Endothelial cell of hepatic sinusoid (primary cell): ENCODE results near the gene CIRBP.

ENCODE experiments used
- in situ Hi-C: cut with HindIII; loops from 2 replicates; pipeline ENCODE4 v1.10.0; 2017; ENCODE audit warnings: low sequenced_read_pairs

CIRBP gene

GRCh38 chr19:1269065-1269477 is at the start of gene CIRBP:
TSS of gene CIRBP (plus strand) at chr19:1269332. CDS start at chr19:1270934, 1,602 bp downstream.
- in situ Hi-C loops = loop anchor here (10.0 kb wide), 1 partner anchor 144 kb away; no protein-coding TSS in a partner anchor

- in situ Hi-C loops = no loop called here
Measured at GRCh38 chr19:1219786-1220476, 49.2 kb upstream of the CIRBP start.

- in situ Hi-C loops = no loop called here
Measured at GRCh38 chr19:1220477-1220930, 48.6 kb upstream of the CIRBP start.

GRCh38 chr19:1220976-1221903 is 47.9 kb upstream of the CIRBP start:
- in situ Hi-C loops = no loop called here

DNA sequence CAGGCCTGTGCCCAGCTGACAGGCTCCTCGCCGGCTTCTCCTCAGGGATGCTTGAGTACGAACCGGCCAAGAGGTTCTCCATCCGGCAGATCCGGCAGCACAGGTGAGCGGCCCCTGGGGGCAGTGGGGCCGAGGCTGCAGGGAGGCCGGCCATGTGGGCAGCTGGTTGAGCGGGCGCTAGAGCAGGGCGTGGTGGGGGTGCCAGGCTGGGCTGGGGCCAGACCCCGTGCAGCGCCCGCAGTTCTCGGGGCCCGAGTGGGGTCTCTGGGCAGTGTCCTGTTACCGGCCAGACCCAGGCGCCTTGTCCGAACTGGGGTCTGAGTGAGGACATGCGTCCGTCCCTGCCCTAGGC is 47.3 kb upstream of the CIRBP start:
- in situ Hi-C loops = no loop called here

DNA sequence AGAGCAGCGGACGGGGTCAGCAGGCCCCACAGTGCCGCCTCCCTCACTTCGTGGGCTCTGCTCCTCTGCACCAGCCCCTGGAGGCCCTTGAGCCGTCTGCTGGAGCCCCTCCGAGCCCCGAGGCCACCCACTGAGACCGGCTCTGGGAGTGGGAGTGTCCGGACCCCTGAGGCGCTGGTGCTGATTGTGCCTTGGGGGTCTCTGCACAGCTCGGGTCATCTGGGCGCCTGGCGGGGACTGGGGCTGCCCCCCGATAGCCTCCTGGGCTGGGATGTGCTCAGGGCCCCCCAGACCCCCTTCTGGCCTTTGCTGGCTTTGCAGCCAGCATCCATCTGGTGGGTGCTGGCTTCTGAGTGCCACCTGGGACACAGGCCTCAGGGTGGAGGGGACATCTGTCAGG is 46.7 kb upstream of the CIRBP start:
- in situ Hi-C loops = no loop called here

- in situ Hi-C loops = no loop called here
Measured at GRCh38 chr19:1223018-1223855, 45.9 kb upstream of the CIRBP start.

DNA sequence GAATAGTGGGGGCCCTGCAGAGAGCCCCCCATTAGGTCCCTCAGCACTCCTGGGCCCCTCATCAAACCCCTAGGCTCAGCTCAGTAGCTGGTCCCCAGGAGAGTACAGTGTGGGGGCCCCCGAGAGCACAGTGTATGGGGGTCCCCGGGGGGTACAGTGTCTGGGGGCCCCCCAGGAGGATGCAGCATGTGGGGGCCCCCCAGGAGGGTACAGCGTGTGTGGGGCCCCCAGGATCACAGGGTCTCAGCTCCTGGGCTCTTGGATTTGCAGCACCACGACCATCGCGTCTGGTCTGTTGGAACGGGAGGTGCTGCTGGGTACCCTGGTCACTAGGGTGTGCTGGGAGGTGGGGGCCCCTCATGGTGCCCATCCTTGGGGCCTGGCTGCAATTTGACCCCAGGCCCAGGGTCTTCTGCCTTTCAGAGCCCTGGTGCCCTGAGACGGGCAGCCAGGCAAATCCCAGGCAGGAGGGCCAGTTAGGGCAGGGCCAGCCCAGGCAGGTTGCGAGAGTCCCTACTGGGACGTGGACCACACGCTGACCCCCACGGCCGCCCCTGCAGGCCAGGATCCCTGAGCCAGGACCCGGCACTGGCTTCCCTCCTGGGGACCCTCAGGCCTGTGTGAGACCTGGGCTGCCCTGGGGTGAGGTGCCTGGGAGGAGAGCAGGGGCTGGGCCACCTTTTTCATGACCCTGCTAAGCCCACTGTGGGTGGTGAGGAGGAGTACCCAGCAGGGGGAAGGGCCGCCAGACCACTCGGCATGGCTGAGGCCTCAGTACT is 44.9 kb upstream of the CIRBP start:
- in situ Hi-C loops = no loop called here

GRCh38 chr19:1224847-1225246 is 44.3 kb upstream of the CIRBP start:
- in situ Hi-C loops = no loop called here

GRCh38 chr19:1225440-1226226 is 43.5 kb upstream of the CIRBP start:
- in situ Hi-C loops = no loop called here

DNA sequence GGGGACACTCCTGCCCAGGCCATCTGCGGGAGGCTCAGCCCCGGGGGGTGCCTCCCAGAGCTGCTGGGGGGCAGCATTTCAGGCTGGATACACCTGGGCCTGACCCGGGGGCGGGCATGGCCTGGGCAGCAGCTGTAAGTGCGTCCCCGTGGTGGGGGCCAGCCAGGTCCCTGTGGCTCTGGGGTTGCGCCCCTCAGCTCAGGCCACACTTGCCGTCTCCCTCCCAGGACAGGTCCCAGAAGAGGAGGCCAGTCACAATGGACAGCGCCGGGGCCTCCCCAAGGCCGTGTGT is 43.0 kb upstream of the CIRBP start:
- in situ Hi-C loops = no loop called here

DNA sequence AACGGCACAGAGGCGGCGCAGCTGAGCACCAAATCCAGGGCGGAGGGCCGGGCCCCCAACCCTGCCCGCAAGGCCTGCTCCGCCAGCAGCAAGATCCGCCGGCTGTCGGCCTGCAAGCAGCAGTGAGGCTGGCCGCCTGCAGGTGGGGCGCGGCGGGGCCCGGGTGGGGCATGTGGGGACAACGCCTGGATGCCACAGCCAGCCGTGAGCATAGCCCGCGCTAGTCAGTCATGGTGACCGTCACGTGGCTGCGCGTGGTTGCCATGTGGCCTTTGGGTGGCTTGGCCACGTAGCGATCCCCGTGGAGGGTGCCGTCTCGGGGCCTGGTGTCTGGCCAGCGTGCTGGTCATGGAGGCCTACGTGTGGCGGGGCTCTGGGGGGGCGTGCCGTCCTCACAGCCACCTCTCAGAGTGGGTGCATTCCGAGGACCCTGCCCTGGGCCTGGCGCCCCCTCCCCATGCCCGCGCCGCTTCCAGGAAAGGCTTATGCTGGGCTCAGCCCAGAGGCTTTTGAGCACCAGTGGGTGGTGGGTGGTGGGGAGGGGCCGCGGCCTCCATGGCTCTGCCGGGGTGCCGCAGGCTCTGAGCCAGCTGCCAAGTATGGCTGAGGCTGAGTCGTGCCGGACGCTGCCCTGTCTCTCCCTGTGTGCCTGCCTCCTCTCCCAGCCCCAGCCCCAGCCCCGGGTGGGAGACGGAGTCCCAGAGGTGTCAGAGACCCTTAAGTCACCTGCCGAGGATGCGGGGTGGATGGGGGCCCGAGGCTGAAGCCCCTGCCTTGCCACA is 42.4 kb upstream of the CIRBP start:
- in situ Hi-C loops = no loop called here

DNA sequence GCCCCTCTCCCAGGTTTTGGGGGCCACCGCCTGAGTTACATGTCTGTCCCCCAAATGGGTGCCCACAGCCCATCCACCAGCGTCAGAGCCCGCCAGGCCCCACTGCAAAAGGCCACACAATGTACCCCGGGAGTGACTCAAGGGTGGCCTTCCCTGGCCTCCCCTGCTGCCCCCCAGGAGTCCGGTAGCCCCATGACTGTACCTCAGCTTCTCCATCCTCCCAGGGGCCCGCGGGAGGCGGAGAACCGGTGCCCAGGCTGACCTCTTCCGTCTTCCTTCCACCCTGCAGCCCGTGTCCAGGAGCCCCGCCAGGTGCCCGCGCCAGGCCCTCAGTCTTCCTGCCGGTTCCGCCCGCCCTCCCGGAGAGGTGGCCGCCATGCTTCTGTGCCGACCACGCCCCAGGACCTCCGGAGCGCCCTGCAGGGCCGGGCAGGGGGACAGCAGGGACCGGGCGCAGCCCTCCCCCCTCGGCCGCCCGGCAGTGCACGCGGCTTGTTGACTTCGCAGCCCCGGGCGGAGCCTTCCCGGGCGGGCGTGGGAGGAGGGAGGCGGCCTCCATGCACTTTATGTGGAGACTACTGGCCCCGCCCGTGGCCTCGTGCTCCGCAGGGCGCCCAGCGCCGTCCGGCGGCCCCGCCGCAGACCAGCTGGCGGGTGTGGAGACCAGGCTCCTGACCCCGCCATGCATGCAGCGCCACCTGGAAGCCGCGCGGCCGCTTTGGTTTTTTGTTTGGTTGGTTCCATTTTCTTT is 41.7 kb upstream of the CIRBP start:
- in situ Hi-C loops = no loop called here

DNA sequence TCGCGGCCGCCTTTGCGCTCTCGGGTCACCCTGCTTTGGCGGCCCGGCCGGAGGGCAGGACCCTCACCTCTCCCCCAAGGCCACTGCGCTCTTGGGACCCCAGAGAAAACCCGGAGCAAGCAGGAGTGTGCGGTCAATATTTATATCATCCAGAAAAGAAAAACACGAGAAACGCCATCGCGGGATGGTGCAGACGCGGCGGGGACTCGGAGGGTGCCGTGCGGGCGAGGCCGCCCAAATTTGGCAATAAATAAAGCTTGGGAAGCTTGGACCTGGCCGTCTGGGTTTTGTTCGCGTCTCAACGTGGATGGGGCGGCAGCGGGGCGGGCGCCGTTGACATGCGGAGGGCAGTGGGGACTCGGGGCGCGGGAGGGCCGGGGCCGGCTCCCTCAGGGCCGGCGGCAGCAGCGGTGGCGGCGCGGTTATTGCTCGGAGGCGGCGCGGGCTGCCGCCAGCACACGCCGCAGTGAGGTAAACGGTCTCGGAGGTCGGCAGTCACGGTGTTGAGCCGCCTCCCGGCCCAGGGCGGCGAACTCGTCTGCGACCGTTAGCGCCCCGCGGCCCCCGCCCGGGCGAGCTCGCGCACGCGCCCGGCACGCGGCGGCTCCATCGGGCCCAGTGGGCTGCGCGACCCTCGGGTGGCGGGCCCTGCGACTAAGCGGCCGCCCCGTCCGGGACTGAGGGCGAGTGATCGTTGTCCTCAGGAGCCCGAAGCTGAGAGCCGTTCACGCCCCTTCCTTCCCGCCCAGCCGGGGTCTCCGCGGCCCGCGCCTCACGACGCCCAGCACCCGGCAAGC is 40.8 kb upstream of the CIRBP start:
- in situ Hi-C loops = no loop called here

DNA sequence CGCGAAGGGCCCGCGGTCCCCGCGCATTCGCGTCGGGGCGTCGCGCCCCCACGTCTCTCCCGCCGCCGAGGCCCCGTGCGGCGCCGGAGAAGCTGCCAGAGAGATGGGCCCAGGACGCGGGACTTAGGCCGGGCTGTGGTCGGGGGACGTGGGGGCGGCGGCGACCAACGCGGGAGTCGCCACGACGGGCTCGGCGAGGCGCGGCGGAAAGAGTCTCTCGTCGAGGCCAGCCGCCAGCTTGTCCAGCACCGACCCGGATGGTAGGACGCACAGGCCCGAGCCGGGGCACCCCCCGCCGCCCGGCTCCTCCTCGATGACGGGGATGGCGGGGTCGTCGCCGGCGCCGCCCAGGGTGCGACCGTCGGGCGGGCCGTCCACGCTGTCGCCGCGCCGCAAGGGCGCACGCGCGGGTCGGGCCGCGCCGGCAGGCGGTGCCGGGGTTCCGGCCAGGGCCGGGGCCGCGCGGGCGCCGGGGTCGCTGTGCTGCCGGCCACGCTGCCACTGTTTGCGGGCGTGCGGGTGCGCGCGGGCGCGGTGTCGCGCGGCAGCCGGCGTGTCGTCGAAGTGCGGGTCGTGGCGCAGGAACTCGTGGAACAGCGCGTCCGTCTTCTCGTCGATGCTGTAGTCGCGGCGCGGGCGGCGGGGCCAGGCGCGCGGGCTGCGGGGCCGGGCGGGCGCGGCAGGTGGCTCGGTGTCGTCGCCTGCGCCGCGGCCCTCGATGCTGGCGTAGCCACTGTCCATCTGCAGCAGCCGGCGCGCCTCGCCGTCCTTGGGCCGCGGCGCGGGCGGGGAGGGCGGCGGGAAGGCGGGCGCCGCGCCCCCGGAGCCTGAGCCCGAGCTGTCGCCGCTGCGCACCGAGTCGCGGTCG is 39.8 kb upstream of the CIRBP start:
- in situ Hi-C loops = no loop called here

GRCh38 chr19:1229924-1230782 is 39.0 kb upstream of the CIRBP start:
- in situ Hi-C loops = no loop called here
